Kidney capillary endothelial cell (primary cell): ENCODE data around the gene PLCXD3.

ENCODE experiments used
- DNase-seq: peaks from one replicate; pipeline ENCODE4 v3.0.0-alpha.2; 2018; ENCODE audit warnings: low spot score

The PLCXD3 gene

DNA sequence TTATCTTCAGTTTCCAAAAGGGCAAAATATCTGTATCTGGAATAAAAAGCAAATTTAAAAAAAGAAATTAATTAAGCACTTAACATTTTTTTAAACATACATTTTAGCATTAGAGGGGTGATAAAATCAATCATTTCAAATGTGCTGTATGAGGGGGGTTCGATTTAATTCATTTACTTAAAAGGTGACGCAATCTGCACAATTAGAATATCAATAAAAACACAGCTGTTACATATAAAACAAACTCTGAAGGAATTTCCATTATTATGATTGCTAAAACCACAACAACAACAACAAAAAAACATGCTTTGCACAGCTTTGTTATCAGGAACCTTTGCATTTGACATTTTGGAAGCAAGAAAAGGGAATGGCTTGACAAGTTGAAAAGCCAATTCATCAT lies 225.5 kb downstream of the PLCXD3 start:
- no peak for DNase-seq

- no peak for DNase-seq
Measured at GRCh38 chr5:41281215-41281810, 229.1 kb downstream of the PLCXD3 start.

- no peak for DNase-seq
Measured at GRCh38 chr5:41279040-41279439, 231.4 kb downstream of the PLCXD3 start.

DNA sequence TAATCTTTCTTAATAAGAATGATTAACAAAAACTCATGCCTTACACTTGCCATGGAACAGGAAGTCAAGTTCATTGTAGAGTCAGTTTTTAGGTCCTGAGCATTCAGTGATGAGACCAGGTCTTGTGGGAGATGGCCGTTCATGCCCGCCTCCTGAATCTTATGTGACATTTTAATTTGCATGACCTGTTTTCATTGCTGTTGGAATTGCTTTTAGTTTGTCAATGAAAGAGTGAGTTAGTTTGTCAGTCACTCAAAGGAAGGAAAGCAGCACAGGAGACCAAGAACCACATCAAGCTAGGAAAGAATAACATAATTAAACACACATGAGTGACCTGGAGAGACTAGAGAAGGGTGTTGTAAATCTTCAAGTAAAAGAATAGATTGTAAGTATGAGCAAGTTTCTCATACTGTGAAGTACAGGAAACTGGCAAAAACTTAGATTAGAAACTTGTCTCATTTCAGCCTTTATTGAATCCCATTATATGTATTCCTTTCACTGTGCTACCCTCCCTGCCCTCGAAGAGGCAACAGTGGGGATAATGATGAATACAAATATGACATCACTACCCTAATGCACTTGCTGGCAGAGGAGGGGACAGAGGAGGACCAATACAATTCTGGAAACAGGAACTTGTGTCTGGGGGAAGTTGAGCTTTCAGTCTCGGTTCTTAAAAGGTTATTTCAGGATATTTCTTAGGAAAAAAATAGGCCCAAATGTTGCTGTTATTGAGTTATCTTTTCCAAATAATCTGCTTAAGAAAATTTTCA lies 232.7 kb downstream of the PLCXD3 start:
- DNase-seq, result no peak

- no peak for DNase-seq
Measured at GRCh38 chr5:41275813-41276512, 234.4 kb downstream of the PLCXD3 start.

GRCh38 chr5:41270423-41271251 lies 239.8 kb downstream of the PLCXD3 start:
- peak; percentile 24 for DNase-seq

GRCh38 chr5:41268894-41269293 lies 241.5 kb downstream of the PLCXD3 start:
- DNase-seq, result no peak

- DNase-seq, result no peak
Measured at GRCh38 chr5:41266377-41266776, 244.0 kb downstream of the PLCXD3 start.

DNA sequence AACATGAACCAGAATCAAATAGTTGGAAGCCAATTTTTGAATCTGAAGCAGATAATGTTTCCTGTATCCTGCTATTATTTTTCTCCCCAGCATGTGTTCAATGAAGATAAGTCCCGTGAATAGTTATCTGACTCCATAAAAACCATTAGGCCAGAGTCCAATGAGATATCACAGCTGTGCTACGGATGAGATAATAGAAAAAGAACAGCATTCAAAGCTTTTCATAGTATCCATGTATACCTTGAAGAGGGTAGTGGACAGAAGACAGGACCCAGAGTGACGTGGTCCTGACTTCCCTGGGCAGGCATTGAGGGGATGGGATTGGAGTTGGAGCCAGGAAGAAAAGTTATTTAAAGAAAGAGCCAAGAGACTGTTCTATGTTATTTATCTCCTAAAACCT lies 246.4 kb downstream of the PLCXD3 start:
- DNase-seq, result no peak

DNA sequence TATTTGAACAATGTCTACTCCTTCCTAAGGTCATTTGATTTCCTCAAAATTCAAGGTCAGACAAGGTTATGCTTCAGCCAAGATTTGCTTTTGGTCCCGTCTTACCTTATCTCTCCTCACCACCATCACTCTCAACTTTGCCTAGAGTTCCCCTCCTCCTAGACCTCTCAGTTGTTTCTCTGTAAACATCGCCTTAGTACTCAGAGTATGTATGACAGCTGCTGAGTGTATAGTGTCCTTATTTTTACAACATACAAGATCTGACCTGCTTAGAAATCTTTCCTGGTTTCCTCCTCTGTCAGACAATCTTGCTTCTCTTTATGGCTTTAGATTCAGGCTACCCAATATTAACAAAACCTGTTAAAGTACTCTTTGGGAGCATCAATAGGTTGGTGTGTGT lies 247.1 kb downstream of the PLCXD3 start:
- DNase-seq, result no peak
